HG03457 (cell line): ENCODE data around the gene ZNF688.

Experiments used
- ATAC-seq: cut with Tn5 transposase; IDR thresholded peaks from one replicate; pipeline ENCODE4 v1.9.1; 2021; ENCODE audit warnings: moderate number of reproducible peaks; ENCODE audit not compliant: unreplicated experiment

The ZNF688 gene

DNA sequence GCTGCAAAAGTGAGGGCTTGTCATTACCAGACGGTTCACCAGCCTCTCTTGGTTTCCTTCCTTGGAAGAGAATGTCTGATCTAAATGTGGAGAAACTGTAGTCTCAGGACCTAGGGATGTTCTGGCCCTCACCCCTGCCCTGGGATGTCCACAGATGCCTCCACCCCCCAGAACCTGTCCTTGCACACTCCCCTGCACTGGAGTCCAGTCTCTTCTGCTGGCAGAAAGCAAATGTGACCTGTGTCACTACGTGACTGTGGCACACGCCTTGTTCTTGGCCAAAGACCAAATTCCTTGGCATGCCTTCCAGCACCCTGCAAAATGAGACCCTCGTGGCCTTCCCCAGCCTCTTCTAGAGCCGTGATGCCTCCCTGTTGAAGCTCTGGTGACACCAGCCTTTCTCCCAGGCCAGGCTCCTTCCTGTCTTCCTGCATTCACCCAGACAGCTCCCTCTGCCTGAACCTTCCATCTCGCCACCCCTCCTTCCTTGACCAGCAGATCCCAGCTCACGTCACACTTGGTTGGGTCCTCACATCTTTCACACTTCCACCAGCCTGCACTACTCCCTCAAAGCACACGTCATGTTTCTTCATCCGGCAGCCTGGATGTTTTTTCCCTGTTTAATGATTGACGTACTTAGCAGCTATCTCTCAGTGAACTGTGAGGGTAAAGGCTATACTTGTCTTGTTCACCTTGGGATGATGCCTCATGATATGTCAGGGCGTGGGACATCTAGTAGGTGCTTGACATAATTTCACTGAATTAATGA is 49.5 kb downstream of the ZNF688 start:
- no peak for ATAC-seq

DNA sequence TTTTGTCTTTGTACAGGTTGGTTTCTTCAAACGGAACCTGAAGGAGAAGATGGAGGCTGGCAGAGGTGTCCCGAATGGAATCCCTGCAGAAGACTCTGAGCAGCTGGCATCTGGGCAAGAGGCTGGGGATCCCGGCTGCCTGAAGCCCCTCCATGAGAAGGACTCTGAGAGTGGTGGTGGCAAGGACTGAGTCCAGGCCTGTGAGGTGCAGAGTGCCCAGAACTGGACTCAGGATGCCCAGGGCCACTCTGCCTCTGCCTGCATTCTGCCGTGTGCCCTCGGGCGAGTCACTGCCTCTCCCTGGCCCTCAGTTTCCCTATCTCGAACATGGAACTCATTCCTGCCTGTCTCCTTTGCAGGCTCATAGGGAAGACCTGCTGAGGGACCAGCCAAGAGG is 50.0 kb downstream of the ZNF688 start:
- no peak for ATAC-seq
